ENCODE results near the gene MDN1. TPM values are rescaled to one million over a fixed set of nuclear protein-coding genes. Genes with fewer than 3 reads are reported as not detected.

MDN1 gene
- total and polyA plus RNA-seq, 2 experiments from 2014 or later, result 8.0 to 20.9 TPM

DNA sequence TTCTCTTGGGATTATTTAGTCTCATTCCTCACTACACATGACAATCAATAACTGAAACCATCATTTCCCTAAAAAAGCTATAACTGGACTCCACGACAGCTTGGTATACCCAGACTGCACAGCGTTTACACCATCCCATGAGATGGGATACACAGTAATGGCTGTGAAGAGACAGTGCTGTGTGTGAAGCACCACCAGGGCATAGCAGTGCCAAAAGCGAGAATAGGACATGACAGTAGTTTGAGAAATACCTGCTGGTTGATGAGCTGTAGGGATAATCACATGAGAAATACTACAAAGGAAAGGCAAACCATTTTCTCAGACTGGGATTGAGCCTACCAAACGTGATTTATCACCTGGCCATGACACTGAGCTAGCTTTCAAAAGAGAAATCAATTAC lies 158.6 kb downstream of the MDN1 start:
- Histone ChIP-seq H3K27me3 (no peaks in the 10 kb centered on the region), H3K4me1 (ENCODE audit: insufficient read depth) (no peaks in the 10 kb centered on the region), H3K4me2 (no peak overlapping the region), H3K27ac (no peak overlapping the region), H4K20me1 (ENCODE audit: insufficient read depth, poor library complexity, severe bottlenecking) (no peaks in the 10 kb centered on the region), H3K79me2 (no peaks in the 10 kb centered on the region), H3K9me2 (replicated peaks; ENCODE audit: insufficient read depth) (no peaks in the 10 kb centered on the region), H3K9me3 (ENCODE audit: low read depth) (no peaks in the 10 kb centered on the region), H3K4me3 (no peak overlapping the region), H3K36me3 (replicated peaks; ENCODE audit: insufficient read depth, low read depth) (no peaks in the 10 kb centered on the region), H2AFZ (no peak overlapping the region)
- no peak for DNase-seq (ENCODE audit: low spot score)
- 97% methylated on average over 4 of the region's 4 CpGs for WGBS (ENCODE audit: low lambda C conversion rate, missing lambda C conversion rate)
- no peak for TF ChIP-seq EZH2 (IDR thresholded peaks at IDR 0.05; ENCODE audit: borderline replicate concordance)
- TF ChIP-seq EZH2phosphoT487 (IDR thresholded peaks at IDR 0.05; ENCODE audit: low read depth, severe bottlenecking, unreplicated experiment), result no peak
- TF ChIP-seq, protein P1, sequence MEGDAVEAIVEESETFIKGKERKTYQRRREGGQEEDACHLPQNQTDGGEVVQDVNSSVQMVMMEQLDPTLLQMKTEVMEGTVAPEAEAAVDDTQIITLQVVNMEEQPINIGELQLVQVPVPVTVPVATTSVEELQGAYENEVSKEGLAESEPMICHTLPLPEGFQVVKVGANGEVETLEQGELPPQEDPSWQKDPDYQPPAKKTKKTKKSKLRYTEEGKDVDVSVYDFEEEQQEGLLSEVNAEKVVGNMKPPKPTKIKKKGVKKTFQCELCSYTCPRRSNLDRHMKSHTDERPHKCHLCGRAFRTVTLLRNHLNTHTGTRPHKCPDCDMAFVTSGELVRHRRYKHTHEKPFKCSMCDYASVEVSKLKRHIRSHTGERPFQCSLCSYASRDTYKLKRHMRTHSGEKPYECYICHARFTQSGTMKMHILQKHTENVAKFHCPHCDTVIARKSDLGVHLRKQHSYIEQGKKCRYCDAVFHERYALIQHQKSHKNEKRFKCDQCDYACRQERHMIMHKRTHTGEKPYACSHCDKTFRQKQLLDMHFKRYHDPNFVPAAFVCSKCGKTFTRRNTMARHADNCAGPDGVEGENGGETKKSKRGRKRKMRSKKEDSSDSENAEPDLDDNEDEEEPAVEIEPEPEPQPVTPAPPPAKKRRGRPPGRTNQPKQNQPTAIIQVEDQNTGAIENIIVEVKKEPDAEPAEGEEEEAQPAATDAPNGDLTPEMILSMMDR (IDR thresholded peaks at IDR 0.05; ENCODE audit: poor library complexity), result no peak

DNA sequence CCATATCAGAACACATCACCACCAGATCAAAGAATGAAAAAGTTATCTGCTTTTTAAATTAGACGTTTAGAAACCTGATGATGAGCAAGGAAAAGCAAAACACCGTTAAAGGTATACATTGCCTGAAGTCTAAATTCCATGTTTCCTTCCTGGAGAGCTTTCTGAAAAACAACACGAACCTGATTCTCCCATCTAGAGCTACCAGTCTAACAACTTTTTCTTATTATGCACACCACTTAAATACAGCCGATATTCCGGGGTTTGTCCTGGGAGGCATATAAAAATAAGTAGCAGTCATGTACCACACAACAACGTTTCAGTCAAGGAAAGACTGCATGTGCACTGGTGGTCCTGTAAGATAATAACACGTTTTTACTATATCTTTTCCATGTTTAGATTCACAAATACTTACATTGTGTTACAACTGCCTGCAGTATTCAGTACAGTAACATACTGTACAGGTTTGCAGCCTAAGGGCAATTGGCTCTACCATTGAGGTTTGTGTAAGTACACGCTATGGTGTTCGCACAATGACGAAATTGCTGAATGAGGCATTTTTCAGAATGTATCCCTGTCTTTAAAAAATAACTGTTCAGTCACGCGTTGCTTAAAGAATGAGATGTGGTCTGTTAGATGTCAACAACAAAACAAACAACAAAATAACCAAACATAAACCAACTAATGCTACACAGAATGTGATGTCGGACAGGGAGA lies 162.0 kb downstream of the MDN1 start:
- no peaks in the 10 kb centered on the region for H3K79me2 ChIP-seq
- H3K9me2 ChIP-seq (replicated peaks; ENCODE audit: insufficient read depth), result no peaks in the 10 kb centered on the region
- H3K27me3 ChIP-seq, result no peaks in the 10 kb centered on the region
- TF ChIP-seq EZH2 (IDR thresholded peaks at IDR 0.05; ENCODE audit: borderline replicate concordance) (no peak), EZH2phosphoT487 (IDR thresholded peaks at IDR 0.05; ENCODE audit: low read depth, severe bottlenecking, unreplicated experiment) (no peak)
- TF ChIP-seq, protein P1 (IDR thresholded peaks at IDR 0.05; ENCODE audit: poor library complexity), result no peak
- no peaks in the 10 kb centered on the region for H4K20me1 ChIP-seq (ENCODE audit: insufficient read depth, poor library complexity, severe bottlenecking)
- DNase-seq (ENCODE audit: low spot score), result no peak
- no peak overlapping the region for H2AFZ ChIP-seq
- H3K4me2 ChIP-seq, result no peak overlapping the region
- H3K4me1 ChIP-seq (ENCODE audit: insufficient read depth), result no peaks in the 10 kb centered on the region
- H3K4me3 ChIP-seq, result no peak overlapping the region
- H3K36me3 ChIP-seq (replicated peaks; ENCODE audit: insufficient read depth, low read depth), result no peaks in the 10 kb centered on the region
- H3K9me3 ChIP-seq (ENCODE audit: low read depth), result no peaks in the 10 kb centered on the region
- WGBS (ENCODE audit: low lambda C conversion rate, missing lambda C conversion rate), result 90% methylated on average over 13 of the region's 13 CpGs
- H3K27ac ChIP-seq, result no peak overlapping the region

DNA sequence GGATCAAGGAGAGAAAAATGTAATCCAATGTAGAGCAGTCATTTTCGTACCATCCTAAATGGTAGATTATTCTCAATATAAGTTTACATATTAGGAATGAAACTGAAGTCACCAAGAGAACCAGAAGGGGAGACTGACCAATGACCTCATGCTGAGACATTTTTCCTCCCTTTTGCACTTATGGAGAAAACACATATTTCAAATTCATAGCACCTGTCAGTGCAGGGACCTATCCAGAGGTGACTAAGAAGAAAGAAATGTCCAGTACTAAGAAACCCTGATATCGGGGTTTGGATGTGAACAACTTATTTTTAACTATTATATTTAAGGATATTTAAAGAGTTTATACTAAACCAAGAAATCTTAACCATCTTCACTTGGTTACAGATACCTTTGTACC lies 164.5 kb downstream of the MDN1 start:
- Histone ChIP-seq H3K79me2 (no peaks in the 10 kb centered on the region), H3K27me3 (no peaks in the 10 kb centered on the region), H3K4me3 (no peak overlapping the region), H4K20me1 (ENCODE audit: insufficient read depth, poor library complexity, severe bottlenecking) (no peaks in the 10 kb centered on the region), H3K9me2 (replicated peaks; ENCODE audit: insufficient read depth) (no peaks in the 10 kb centered on the region), H3K27ac (no peak overlapping the region), H3K9me3 (ENCODE audit: low read depth) (no peaks in the 10 kb centered on the region), H2AFZ (no peak overlapping the region), H3K4me2 (no peak overlapping the region), H3K4me1 (ENCODE audit: insufficient read depth) (no peaks in the 10 kb centered on the region), H3K36me3 (replicated peaks; ENCODE audit: insufficient read depth, low read depth) (no peaks in the 10 kb centered on the region)
- 97% methylated on average over 2 of the region's 2 CpGs for WGBS (ENCODE audit: low lambda C conversion rate, missing lambda C conversion rate)
- TF ChIP-seq EZH2 (IDR thresholded peaks at IDR 0.05; ENCODE audit: borderline replicate concordance) (no peak), EZH2phosphoT487 (IDR thresholded peaks at IDR 0.05; ENCODE audit: low read depth, severe bottlenecking, unreplicated experiment) (no peak)
- TF ChIP-seq, protein P1 (IDR thresholded peaks at IDR 0.05; ENCODE audit: poor library complexity), result no peak
- DNase-seq (ENCODE audit: low spot score), result no peak

Measured in hepatocyte (in vitro differentiated cells).